OCI-M1 (cell line): ENCODE data around the gene MLLT3.

Experiments used
- DNase-seq: peaks from one replicate; lab custom pipeline; 2025; lab: John Stamatoyannopoulos, UW

MLLT3 gene

GRCh38 chr9:20417373-20418080 lies 204.8 kb downstream of the MLLT3 start:
- peak; percentile 14 for DNase-seq

DNA sequence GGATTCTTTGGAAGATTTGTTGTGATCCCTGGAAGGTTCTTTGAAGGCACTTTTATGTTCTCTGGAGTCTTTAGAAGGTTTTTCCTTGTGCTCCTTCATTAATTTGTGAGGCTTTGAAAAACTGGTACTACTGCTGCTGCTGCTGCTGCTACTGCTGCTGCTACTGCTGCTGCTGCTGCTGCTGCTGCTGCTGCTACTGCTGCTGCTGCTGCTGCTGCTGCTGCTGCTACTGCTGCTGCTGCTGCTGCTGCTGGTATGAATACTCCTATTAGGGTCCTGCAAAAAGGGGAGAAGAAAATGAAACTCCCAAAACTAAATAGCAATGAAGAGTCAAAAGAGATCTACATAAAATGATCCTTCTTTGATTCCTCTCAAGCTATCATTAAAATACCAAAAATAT lies 208.1 kb downstream of the MLLT3 start:
- no peak for DNase-seq

DNA sequence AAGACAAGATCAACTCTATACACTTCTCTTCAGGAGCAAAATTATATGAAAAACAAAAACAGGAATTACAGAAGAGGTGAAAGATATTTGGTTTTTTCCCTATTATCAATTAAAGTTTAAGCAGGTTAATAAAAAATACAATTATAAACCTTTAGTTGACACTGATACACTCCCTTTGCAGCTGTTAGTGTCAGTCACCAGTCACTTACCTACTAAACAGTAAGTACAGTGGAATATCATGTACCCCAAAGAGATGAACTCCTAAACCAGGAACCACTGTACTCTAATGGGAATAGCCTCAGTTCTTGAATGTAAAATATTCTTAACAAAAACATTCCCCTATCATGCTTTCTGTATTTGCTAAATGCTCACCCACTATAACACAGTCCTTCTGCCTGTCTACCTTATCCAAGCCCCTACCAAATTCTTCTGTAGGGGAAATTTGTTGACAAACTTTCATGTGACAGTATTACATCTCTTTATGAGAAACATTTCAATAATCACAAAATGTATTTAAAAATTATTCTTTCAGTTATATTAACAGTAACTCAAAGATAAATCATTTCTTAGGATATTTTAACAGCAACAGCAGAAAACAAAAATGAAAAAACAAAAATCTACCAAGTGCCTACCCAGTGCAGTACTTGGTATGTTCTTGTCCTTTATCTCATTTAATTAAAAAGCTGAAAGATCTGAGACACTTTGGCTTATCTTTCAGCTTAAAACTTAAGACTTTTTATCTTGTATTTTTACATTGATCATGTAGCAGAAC lies 212.8 kb downstream of the MLLT3 start:
- no peak for DNase-seq

DNA sequence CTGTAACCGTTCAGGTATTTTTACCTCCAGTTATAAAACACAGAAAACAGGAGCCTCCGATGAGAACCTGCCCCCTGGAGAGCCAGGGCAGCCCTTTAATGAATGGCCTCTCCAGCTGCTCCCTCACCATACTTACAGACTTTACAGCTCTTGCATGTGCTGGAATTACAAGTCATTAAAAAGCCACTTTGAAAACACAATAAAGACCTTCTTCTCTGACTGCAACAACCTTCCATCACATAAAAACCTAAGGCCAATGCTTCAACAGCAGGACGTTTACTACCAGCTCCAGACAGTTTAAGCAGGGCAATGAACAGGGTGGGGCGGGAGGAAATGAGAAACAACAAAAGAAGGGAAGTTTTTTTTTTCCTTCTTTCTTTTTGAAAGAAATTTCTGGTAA lies 213.8 kb downstream of the MLLT3 start:
- DNase-seq, result no peak

- peak; percentile 7 for DNase-seq
Measured at GRCh38 chr9:20407013-20407412, 215.3 kb downstream of the MLLT3 start.

DNA sequence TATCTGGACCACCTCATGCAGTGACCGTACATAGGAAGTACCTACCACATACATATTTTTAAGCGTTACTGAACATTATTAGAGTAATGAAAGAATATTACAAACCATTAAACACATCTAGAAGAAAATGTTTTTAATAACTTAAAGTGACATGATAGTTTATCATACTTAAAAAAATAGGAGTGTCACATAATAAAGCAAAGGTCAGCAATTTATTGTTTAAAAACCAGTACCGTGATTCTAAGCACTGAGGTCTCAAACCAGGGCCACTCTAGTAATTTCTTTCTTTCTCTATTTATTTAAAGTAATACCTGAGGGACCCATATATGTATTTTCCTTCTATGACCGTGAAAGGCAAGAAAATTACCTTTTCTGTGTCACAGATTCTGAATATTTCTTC lies 216.0 kb downstream of the MLLT3 start:
- no peak for DNase-seq

DNA sequence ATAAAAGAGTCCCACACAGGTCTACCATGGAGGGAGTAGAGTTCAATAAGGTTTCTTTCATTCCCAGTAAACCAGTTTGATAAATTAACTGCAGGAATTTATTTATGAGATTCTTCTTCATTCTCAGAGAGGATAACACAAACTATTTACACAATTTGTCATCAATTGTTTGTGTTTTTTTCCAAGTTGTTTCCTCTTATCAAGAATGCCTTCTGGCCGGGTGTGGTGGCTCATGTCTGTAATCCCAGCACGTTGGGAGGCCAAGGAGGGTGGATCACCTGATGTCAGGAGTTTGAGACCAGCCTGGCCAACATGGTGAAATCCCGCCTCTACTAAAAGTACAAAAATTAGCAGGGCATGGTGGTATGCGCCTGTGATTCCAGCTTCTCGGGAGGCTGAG lies 216.7 kb downstream of the MLLT3 start:
- no peak for DNase-seq

DNA sequence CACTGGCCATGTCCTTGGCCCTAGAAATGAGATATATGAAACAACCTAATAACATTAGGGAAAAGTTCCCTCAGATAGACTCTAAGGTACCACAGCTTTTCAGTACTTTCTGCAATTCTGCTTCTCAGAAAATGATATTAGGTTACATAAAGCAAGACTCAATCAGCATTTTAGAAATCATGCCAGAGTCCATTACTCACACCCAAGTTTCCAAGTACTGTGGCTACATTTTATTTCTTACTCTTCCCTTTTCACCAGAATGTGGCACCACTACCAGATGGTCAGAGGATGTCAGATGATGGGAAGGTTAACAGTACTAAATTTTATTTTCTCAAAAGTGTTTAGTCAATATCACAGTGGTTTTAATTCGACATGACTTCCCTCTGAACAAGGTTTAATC lies 217.2 kb downstream of the MLLT3 start:
- no peak for DNase-seq

- no peak for DNase-seq
Measured at GRCh38 chr9:20404192-20404813, 218.0 kb downstream of the MLLT3 start.

DNA sequence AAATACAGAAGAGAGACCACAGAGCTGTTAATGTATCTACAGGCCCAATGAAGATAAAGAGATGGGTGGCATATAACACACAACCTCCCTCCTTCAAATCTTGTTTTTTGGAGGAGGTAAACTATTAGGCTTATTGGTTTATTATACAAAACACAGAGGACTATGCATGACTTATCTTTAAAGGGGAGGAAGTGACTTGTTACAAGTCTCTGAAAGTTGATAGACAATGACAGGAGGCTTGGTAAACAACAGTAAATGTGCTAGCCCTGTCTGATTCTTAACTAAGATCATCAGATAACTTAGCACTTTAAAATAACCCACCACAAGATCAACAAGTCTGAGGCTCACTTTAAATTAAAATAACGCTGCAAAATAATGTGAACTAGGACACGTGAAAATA lies 219.0 kb downstream of the MLLT3 start:
- DNase-seq, result no peak

DNA sequence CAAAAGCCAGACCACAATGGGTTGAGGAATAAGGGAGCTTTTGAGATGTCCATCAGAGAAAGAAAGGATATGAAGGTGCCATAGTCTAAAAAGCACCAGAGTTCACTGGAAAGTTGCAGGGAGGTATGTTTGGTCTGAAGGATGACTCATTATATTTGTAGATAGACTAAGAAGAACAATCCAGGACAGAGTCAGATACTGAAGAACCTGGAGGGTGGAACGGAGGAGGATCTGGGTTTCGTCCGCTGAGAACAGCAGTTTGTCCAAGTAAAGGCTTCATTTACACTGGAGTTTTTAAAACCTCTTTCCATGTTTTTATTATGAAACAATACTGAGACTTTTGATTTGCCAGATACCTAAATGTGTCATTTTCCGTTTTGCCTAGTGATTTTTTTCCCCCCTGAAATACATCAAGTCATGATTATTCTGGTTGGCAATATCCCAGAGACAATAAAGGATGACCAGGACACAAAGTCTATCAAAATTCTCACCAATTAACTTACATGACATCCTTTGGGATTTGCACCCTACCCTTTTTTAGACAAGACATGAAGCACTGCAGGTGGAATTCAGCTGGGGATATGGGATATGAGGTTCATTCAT lies 219.9 kb downstream of the MLLT3 start:
- no peak for DNase-seq

DNA sequence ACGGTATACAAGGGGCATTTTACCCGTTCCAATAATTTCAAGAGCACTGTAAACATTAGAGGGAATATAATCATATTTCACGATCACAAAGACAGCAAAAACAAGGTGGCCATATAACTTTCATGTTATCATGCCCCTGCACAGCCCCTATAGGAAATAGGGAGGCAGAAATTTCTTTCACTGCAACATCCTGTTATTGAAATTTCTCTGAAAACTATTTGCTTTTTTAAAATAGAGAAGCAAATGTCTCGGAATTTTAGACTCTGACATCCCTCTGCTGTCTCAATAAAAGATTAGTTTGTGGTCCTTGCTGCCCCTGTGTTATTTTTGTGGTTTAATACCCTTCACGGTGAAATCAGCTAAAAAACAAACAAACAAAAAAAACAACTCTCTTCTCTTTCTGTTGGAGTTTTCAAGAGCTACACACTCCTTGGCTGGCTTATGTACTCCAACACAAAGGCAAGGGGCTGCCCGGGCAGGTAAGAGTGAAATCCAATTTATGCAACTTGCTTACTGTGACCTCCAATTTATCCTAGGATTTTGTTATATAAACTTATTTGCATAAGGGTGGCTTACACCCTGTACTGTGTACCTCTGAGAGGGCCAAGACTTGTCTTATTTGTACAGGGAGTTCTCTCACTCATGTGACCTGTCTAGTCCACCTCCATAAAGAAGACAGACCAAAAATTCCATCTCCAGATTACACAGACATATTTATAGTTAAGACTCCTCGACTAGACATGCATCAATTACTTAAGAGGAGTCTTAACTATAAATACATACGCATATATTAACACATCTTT lies 223.6 kb downstream of the MLLT3 start:
- DNase-seq, result no peak

- DNase-seq, result no peak
Measured at GRCh38 chr9:20397348-20397747, 225.0 kb downstream of the MLLT3 start.

DNA sequence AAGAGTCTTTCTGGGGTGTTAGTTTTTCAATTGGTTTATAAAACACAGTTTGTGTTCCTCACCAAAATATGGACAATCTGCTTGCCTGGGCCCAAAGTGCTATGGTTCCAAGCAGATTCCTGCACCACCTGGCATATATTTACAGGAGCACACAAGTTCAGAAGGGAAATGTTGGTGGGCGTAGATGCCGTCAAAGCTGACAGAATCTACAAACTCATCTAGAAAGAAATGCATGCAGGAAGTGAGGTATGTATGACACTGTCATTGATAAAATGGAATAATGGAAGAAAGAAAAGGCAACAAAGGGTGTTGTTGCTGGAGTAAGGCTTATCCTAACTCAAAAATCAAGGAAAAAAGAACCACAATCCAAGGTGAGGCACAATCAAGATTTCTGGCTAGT lies 225.8 kb downstream of the MLLT3 start:
- no peak for DNase-seq

DNA sequence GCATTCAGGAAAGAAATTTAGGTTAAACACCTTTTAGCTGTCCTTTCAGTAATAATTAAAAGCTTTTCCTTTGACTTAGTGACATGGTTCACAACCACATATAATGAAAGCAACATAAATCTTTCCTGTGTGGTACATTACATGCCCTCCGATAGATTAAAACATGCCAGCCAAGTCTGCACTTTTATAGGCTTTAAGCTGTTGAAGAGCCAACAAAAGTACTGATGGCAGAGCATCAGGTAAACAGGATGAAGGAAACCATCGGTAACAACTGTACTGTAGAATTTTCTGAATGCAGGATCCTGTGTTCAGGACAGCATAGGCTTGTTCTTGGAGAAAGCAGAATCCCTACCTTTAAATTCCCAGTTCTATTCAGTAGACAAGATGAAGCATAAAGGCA lies 226.6 kb downstream of the MLLT3 start:
- DNase-seq, result no peak

- no peak for DNase-seq
Measured at GRCh38 chr9:20394969-20395368, 227.3 kb downstream of the MLLT3 start.

DNA sequence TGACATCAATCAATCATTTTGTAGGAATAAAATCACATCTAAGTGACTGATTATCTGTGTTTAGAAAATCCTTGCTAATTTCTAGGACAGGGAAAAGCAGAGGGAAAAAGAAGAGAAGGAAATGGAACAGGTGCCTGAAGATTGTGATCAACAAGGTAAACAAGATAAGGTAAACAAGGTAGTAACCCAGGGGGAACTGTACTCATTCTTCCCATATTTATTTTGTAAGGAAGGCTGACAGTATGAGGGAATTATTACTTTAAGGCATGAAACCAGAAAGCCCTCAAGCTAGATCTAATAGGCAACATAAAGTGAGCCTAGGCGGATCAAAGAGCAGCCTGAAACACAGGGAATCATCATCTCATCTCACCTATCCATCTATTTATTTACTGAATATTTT lies 231.1 kb downstream of the MLLT3 start:
- no peak for DNase-seq

DNA sequence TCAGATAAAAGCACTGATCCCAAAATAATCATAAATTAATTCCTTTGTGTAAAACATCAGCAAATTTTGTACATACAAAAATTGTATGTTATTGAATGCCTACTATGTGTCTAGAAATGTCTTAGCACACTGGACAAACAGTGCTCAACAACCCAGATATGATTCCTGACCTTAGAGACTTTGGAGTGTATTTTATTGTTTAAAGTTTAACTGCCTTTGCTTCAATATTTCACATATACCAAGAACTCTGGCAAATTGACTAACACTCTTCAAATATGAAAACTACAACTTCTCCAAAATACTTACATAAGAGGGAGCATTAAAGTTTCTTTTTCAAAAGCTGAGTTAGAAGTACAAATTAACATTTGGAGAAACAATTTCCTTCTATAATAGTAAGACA lies 231.9 kb downstream of the MLLT3 start:
- DNase-seq, result no peak

DNA sequence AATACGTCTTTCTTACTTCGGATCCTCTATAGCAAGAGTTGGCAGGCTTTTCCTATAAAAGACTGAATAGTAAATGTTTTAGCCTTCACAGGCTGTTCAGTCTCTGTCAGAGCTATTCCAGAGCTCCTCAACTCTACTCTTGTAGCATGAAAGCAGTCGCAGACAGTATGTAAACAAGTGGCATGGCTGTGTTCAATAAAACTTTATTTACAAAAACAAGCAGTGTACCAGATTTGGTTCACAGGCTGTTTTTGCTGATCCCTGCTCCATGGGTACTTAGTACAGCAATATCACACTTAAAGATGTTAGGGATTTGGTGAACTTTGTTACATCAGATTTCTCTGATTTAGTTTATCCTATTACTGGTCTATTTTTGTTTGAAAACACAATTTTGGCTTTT lies 235.2 kb downstream of the MLLT3 start:
- no peak for DNase-seq

- DNase-seq, result no peak
Measured at GRCh38 chr9:20384642-20385041, 237.7 kb downstream of the MLLT3 start.

DNA sequence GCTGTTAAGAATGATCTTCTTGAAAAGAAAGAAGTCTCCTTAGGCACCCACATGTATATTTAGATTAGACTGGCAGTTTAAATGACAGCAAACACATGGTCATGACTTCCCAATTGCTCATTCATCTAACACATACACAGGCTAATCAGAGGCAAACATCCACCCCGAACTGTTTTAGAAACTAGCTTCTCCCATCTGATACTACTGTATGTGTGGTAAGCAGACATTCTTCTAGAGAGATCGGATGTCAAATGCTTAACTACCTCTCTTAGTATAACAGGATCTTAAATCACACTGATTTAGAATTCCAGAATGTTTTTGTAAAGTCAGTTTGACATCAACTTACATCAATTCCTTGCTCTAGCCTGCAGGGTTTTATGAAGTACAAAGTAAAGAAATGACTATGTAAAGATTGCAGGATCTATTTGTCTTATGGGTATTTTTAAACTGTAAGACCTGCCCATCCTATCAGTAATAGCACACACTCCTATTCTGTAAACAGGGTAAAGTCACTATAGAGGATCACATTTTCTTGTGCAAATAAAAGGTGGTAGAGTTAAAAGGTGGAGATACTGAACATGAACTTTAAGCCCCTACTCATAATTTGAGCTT lies 239.7 kb downstream of the MLLT3 start:
- DNase-seq, result peak; percentile 91

DNA sequence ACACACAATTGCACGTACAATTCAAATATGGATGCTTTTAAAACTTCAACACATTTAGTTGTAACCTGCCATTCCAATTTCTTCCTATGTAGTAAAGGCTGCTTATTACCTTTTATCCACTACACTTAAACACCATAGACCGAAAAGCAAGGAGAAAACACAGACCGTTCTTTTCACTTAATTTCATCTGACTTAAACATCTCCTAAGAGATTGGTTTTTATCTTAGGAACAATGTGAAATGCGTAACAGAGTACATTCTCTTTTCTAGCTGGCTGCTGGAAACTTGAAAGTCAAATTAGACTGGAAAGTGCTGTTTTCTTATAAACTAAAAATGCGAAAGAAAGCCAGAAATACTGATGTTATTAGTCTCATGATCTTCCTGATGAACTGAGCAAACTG lies 241.8 kb downstream of the MLLT3 start:
- peak; percentile 37 for DNase-seq
